DMS153 (cell line): Measurements from ENCODE around the gene MYCL.
"Not testable (repeated sequence)": the region's sequence is repeated elsewhere in the genome, so short reads cannot be mapped to it uniquely, and the experiment has no call there.

Experiments used
- DNase-seq: peaks from one replicate; lab custom pipeline; 2025; lab: John Stamatoyannopoulos, UW

The MYCL gene

GRCh38 chr1:39890273-39890672 is 11.4 kb downstream of the MYCL start:
- DNase-seq = no peak

GRCh38 chr1:39886757-39887231 is 14.9 kb downstream of the MYCL start:
- DNase-seq = peak; percentile 32

- DNase-seq = no peak
Measured at GRCh38 chr1:39885516-39885915, 16.2 kb downstream of the MYCL start.

- DNase-seq = no peak
Measured at GRCh38 chr1:39882152-39882551, 19.6 kb downstream of the MYCL start.

GRCh38 chr1:39877980-39878956 is 23.4 kb downstream of the MYCL start:
- DNase-seq = no peak

- peak; percentile 74 for DNase-seq
Measured at GRCh38 chr1:39877231-39877778, 24.4 kb downstream of the MYCL start.

GRCh38 chr1:39876144-39876543 is 25.6 kb downstream of the MYCL start:
- no peak for DNase-seq

GRCh38 chr1:39872698-39873097 is 29.0 kb downstream of the MYCL start:
- peak; percentile 45 for DNase-seq

GRCh38 chr1:39871796-39872195 is 29.9 kb downstream of the MYCL start:
- no peak for DNase-seq

GRCh38 chr1:39871043-39871442 is 30.7 kb downstream of the MYCL start:
- not testable (repeated sequence) for DNase-seq

- DNase-seq = not testable (repeated sequence)
Measured at GRCh38 chr1:39869538-39870112, 32.1 kb downstream of the MYCL start.

GRCh38 chr1:39866767-39867166 is 35.0 kb downstream of the MYCL start:
- no peak for DNase-seq

- no peak for DNase-seq
Measured at GRCh38 chr1:39865762-39866161, 36.0 kb downstream of the MYCL start.

GRCh38 chr1:39863177-39863576 is 38.5 kb downstream of the MYCL start:
- DNase-seq = no peak

- no peak for DNase-seq
Measured at GRCh38 chr1:39861003-39861402, 40.7 kb downstream of the MYCL start.

GRCh38 chr1:39859859-39860812 is 41.6 kb downstream of the MYCL start:
- DNase-seq = peak; percentile 93

GRCh38 chr1:39858315-39858714 is 43.4 kb downstream of the MYCL start:
- no peak for DNase-seq

- no peak for DNase-seq
Measured at GRCh38 chr1:39857126-39857878, 44.4 kb downstream of the MYCL start.

GRCh38 chr1:39854738-39855137 is 47.0 kb downstream of the MYCL start:
- DNase-seq = no peak

GRCh38 chr1:39854314-39854713 is 47.4 kb downstream of the MYCL start:
- DNase-seq = no peak

GRCh38 chr1:39852876-39853275 is 48.8 kb downstream of the MYCL start:
- DNase-seq = peak; percentile 85
